Left cardiac atrium (tissue), 4 donors: Measurements from ENCODE around the gene RPS27L. TPM values are rescaled to one million over a fixed set of nuclear protein-coding genes. Genes with fewer than 3 reads are reported as not detected.
"Not testable (repeated sequence)": the region's sequence is repeated elsewhere in the genome, so short reads cannot be mapped to it uniquely, and the experiment has no call there.

Experiments used
- ATAC-seq, 2 donors: fragments of 200-7000 bp; cut with Tn5 transposase; one replicate each; pipeline ENCODE4 v1.9.1; 2020; ENCODE audit warnings: mild to moderate bottlenecking in 2 of 2, moderate library complexity in 2 of 2
- DNase-seq: peaks from one replicate; pipeline ENCODE4 v3.0.0-alpha.2; 2020
- intact Hi-C, 2 donors: fragments of 100-400 bp; cut with DNase I; formaldehyde crosslinking; loops; one replicate each; pipeline versions ENCODE4 v1.14.1 to v1.15.1; 2022 to 2023
- total RNA-seq, 2 donors: library from RNA; stranded (reverse); fragmentation: NEBNext Ultra II Directional; extraction: Animal tissue kit (Norgen Biotek cat#: 25700); gene quantifications; one replicate each; pipeline ENCODE4 v1.2.1, GENCODE V29; 2021
- donor health status: DM: no; HTN: yes; CAD: no.
- donor health status: DM: no; HTN: yes; CAD: no; lungs with severe emphysema.
- donor health status: DM: yes; HTN: yes; CAD: no.
- donor health status: Dilated cardiomyopathy.

The RPS27L gene
- total RNA-seq, 2 donors from 2014 or later = 137 to 159 TPM

- ATAC-seq = no peak
- intact Hi-C loops = no loop called here
- DNase-seq = no peak
Measured at GRCh38 chr15:63112871-63113270, 44.4 kb downstream of the RPS27L start.

GRCh38 chr15:63111481-63111880 is 45.8 kb downstream of the RPS27L start:
- no peak for ATAC-seq
- intact Hi-C loops = no loop called here

GRCh38 chr15:63110428-63111026 is 46.8 kb downstream of the RPS27L start:
- intact Hi-C loops = no loop called here
- no peak for ATAC-seq
- no peak for DNase-seq

More at GRCh38 chr15:63111481-63111880, 45.8 kb downstream of the RPS27L start:
- DNase-seq = no peak

- ATAC-seq = no peak
- intact Hi-C loops = loop anchor here in 1 of 2 donors (5.0 kb wide), 1 partner anchor 333 kb away; no protein-coding TSS in a partner anchor
- DNase-seq = no peak
Measured at GRCh38 chr15:63109920-63110319, 47.4 kb downstream of the RPS27L start.

GRCh38 chr15:63109498-63109897 is 47.8 kb downstream of the RPS27L start:
- intact Hi-C loops = loop anchor here in 1 of 2 donors (5.0 kb wide), 1 partner anchor 332 kb away; no protein-coding TSS in a partner anchor
- no peak for DNase-seq
- no peak for ATAC-seq

GRCh38 chr15:63107895-63108546 is 49.3 kb downstream of the RPS27L start:
- ATAC-seq (peak; percentile 72 to 84), DNase-seq (peak; percentile 41)
- intact Hi-C loops = loop anchor here in 1 of 2 donors (5.0 kb wide), 1 partner anchor 331 kb away; no protein-coding TSS in a partner anchor

- intact Hi-C loops = loop anchor here in 1 of 2 donors (5.0 kb wide), 1 partner anchor 328 kb away; no protein-coding TSS in a partner anchor
- not testable (repeated sequence) for ATAC-seq, DNase-seq
Measured at GRCh38 chr15:63105354-63105753, 51.9 kb downstream of the RPS27L start.

- no peak for DNase-seq
- ATAC-seq = no peak
- intact Hi-C loops = loop anchor here in 1 of 2 donors (5.0 kb wide), 1 partner anchor 327 kb away; no protein-coding TSS in a partner anchor
Measured at GRCh38 chr15:63104727-63105126, 52.5 kb downstream of the RPS27L start.

GRCh38 chr15:63103416-63103815 is 53.9 kb downstream of the RPS27L start:
- intact Hi-C loops = no loop called here
- ATAC-seq (no peak), DNase-seq (no peak)

GRCh38 chr15:63099581-63099980 is 57.7 kb downstream of the RPS27L start:
- intact Hi-C loops, ATAC-seq, DNase-seq: not testable (repeated sequence)

- ATAC-seq, DNase-seq, intact Hi-C loops: not testable (repeated sequence)
Measured at GRCh38 chr15:63098901-63099300, 58.4 kb downstream of the RPS27L start.

Other genes starting within 250 kb of the RPS27L start
- gene TPM1, start 114.7 kb downstream of the RPS27L start, total RNA-seq = 1,000 to 10,000 TPM; 8,049 to 9,104 TPM
- 10 to 100 TPM; 18.2 to 20.3 TPM for gene LACTB, start 35.6 kb downstream of the RPS27L start, total RNA-seq
- 10 to 100 TPM; 19.7 to 21.9 TPM for gene RAB8B, start 32.1 kb upstream of the RPS27L start, total RNA-seq
- 10 to 100 TPM in 1 of 2 donors, 1 to 10 TPM in 1; 9.6 to 11.8 TPM for gene APH1B, start 120.1 kb upstream of the RPS27L start, total RNA-seq
- gene CA12, start 224.4 kb upstream of the RPS27L start, total RNA-seq = 1 to 10 TPM; 2.3 to 5.4 TPM